HG03064 (cell line): Measurements from ENCODE around the gene FBXW7.

ENCODE experiments used
- ATAC-seq: cut with Tn5 transposase; IDR thresholded peaks from one replicate; pipeline ENCODE4 v1.9.1; 2021; ENCODE audit warnings: low read depth; ENCODE audit not compliant: unreplicated experiment

FBXW7 gene

GRCh38 chr4:152346979-152347378, 188.9 kb downstream of the FBXW7 start:
- ATAC-seq = no peak

GRCh38 chr4:152346526-152346925, 189.4 kb downstream of the FBXW7 start:
- ATAC-seq = no peak

- no peak for ATAC-seq
Measured at GRCh38 chr4:152344001-152344400, 191.9 kb downstream of the FBXW7 start.

- no peak for ATAC-seq
Measured at GRCh38 chr4:152342293-152342692, 193.6 kb downstream of the FBXW7 start.

- ATAC-seq = no peak
Measured at GRCh38 chr4:152340818-152341217, 195.1 kb downstream of the FBXW7 start.

- ATAC-seq = no peak
Measured at GRCh38 chr4:152339576-152339975, 196.3 kb downstream of the FBXW7 start.

- ATAC-seq = no peak
Measured at GRCh38 chr4:152334931-152335330, 201.0 kb downstream of the FBXW7 start.

- ATAC-seq = no peak
Measured at GRCh38 chr4:152331042-152331441, 204.8 kb downstream of the FBXW7 start.

- no peak for ATAC-seq
Measured at GRCh38 chr4:152328582-152328981, 207.3 kb downstream of the FBXW7 start.

GRCh38 chr4:152327606-152328453, 208.1 kb downstream of the FBXW7 start:
- no peak for ATAC-seq

- no peak for ATAC-seq
Measured at GRCh38 chr4:152325831-152326230, 210.1 kb downstream of the FBXW7 start.

- ATAC-seq = no peak
Measured at GRCh38 chr4:152323221-152323620, 212.7 kb downstream of the FBXW7 start.

GRCh38 chr4:152322656-152323055, 213.2 kb downstream of the FBXW7 start:
- ATAC-seq = no peak

- no peak for ATAC-seq
Measured at GRCh38 chr4:152321923-152322322, 214.0 kb downstream of the FBXW7 start.

GRCh38 chr4:152321398-152321797, 214.5 kb downstream of the FBXW7 start:
- no peak for ATAC-seq

- no peak for ATAC-seq
Measured at GRCh38 chr4:152316969-152317368, 218.9 kb downstream of the FBXW7 start.

GRCh38 chr4:152310257-152310656, 225.6 kb downstream of the FBXW7 start:
- no peak for ATAC-seq

- ATAC-seq = no peak
Measured at GRCh38 chr4:152309418-152309817, 226.5 kb downstream of the FBXW7 start.

- no peak for ATAC-seq
Measured at GRCh38 chr4:152308951-152309350, 226.9 kb downstream of the FBXW7 start.

GRCh38 chr4:152307669-152308068, 228.2 kb downstream of the FBXW7 start:
- no peak for ATAC-seq

- ATAC-seq = no peak
Measured at GRCh38 chr4:152306541-152306940, 229.4 kb downstream of the FBXW7 start.

- ATAC-seq = peak; percentile 82
Measured at GRCh38 chr4:152304220-152304619, 231.7 kb downstream of the FBXW7 start.
